Activated naive CD8-positive, alpha-beta T cell treated with anti-CD3 and anti-CD28 coated beads, Interleukin-2, amount 50 U/mL, for 24 hours (primary cell): ENCODE results near the gene CAB39L.

Source experiments
- ATAC-seq: fragments of 150-1000 bp; cut with Tn5 transposase; one replicate; pipeline ENCODE4 v1.10.0; 2021
- DNase-seq: peaks from one replicate; pipeline ENCODE4 v3.0.0; 2021
- H3K27ac Mint-ChIP-seq: one replicate; pipeline ENCODE4 v1.8.0; 2021; ENCODE audit warnings: mild to moderate bottlenecking, mixed read lengths
- H3K27me3 Mint-ChIP-seq: one replicate; pipeline ENCODE4 v1.8.0; 2021; ENCODE audit warnings: mixed read lengths
- H3K36me3 Mint-ChIP-seq: one replicate; pipeline ENCODE4 v1.8.0; 2021; ENCODE audit warnings: low read depth, mixed read lengths
- H3K4me1 Mint-ChIP-seq: one replicate; pipeline ENCODE4 v1.8.0; 2021; ENCODE audit warnings: mixed read lengths
- H3K4me3 Mint-ChIP-seq: one replicate; pipeline ENCODE4 v1.8.0; 2021; ENCODE audit warnings: mild to moderate bottlenecking, moderate library complexity, mixed read lengths
- H3K9me3 Mint-ChIP-seq: one replicate; pipeline ENCODE4 v1.8.0; 2021; ENCODE audit warnings: mixed read lengths

CAB39L gene

DNA sequence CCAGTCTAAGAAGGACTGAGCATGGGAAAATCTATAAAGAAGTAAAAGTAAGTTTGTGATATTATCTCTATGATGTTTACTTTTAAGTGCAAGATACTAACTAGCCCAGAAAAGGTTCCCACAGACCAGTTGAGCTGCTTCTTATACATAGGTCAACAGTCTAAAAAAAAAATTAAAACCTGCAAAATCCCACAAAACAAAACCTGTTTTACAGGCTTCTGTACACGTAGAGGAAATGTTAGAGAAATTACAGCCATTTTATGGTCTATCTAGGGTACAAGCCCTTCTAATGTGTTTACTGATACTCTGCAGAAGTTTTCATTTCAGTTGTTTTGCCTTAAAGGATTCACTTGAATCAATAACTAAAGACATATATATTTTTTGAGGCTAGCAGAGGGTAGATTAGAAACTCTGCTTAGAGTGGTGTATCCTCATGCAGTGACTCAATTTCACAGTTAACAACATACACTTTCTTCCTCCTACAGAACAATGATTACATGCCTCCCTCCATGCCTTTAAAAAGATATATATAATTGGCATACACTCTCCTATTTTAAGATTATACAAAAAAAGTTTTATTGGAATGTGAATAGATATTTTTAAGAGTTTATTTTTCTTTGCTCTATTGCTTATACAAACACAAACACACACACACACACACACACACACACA lies 43.9 kb downstream of the CAB39L start:
- peaks cover 8% of the 10 kb centered on the region for H3K36me3 Mint-ChIP-seq

DNA sequence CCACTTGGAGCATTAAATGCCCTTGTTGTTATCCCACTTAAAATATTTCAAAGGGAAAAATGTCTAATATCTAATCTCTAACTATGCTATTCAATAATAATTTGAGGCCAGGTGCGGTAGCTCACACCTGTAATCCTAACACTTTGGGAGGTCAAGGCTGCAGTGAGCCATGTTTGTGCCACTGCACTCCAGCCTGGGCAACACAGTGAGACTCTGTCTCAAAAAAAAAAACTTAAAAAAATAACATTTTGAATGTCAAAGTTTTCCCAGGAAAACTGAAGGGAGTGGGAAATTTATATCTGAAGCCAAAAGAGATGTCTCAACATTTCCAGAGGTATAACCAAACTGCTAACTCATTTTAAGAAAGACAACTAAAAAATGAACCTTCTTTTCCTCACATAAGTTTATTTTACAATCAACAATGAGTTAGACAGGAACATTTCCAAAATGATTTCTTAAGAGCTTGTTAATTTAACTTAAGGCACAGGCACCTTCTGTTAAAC lies 47.9 kb downstream of the CAB39L start:
- Mint-ChIP-seq H3K27me3 (no peaks in the 10 kb centered on the region), H3K27ac (no peak overlapping the region), H3K4me1 (no peaks in the 10 kb centered on the region), H3K36me3 (no peaks in the 10 kb centered on the region), H3K4me3 (no peak overlapping the region), H3K9me3 (no peaks in the 10 kb centered on the region)
- DNase-seq: no peak
- no peak for ATAC-seq

More for the DNA sequence above, 43.9 kb downstream of the CAB39L start:
- ATAC-seq: no peak
- no peaks in the 10 kb centered on the region for H3K27me3 Mint-ChIP-seq
- H3K27ac Mint-ChIP-seq: no peak overlapping the region
- no peaks in the 10 kb centered on the region for H3K4me1 Mint-ChIP-seq
- no peak overlapping the region for H3K4me3 Mint-ChIP-seq
- no peak for DNase-seq
- H3K9me3 Mint-ChIP-seq: peaks cover 11% of the 10 kb centered on the region

DNA sequence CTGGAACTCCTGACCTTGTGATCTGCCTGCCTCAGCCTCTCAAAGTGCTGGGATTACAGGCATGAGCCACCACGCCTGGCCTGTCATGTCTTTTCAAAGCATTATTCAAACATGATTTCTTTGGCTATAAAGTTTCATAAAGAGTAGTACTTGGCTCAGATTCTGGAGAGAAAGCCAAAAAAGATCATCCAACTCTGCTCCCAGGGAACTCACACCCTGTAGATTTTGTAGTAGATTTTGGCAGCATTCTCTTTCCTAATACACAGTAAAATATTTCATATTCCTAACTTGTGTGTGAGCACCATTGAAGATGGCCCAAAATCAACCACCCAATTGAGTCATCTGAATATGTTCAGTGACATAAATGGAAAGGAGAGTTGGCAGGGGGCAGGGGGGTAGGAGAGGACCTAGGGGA lies 48.4 kb downstream of the CAB39L start:
- Mint-ChIP-seq H3K9me3 (no peaks in the 10 kb centered on the region), H3K27me3 (no peaks in the 10 kb centered on the region), H3K4me3 (no peak overlapping the region), H3K4me1 (no peaks in the 10 kb centered on the region), H3K27ac (no peak overlapping the region), H3K36me3 (no peaks in the 10 kb centered on the region)
- ATAC-seq (no peak), DNase-seq (no peak)

DNA sequence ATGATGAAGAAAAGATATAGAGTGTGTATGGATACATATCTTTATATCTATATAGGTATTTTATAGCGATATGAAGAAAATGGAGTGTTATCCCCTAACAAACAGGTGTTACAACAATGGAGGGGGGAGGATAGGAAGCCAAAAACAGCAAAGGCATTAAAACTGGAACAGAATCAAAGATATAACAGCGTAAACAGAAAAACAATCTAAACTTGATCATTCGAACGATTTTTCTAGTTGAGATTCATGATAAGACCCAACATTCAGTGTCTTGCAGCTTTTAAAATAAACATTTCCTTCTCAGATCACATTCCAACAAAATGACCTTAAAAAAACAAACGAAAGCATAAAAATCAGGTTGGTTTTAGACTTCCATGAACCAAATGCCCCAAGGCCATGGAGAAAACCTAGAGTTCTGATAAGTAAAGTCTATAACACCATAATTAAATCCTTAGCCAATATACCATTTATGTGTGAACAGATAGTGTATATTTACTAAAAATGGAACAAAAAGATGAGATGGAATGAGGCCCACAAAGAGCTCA lies 55.7 kb downstream of the CAB39L start:
- no peak overlapping the region for H3K27ac Mint-ChIP-seq
- no peaks in the 10 kb centered on the region for H3K4me1 Mint-ChIP-seq
- H3K27me3 Mint-ChIP-seq: no peaks in the 10 kb centered on the region
- ATAC-seq (no peak), DNase-seq (no peak)
- no peaks in the 10 kb centered on the region for H3K9me3 Mint-ChIP-seq
- no peak overlapping the region for H3K4me3 Mint-ChIP-seq
- no peaks in the 10 kb centered on the region for H3K36me3 Mint-ChIP-seq

DNA sequence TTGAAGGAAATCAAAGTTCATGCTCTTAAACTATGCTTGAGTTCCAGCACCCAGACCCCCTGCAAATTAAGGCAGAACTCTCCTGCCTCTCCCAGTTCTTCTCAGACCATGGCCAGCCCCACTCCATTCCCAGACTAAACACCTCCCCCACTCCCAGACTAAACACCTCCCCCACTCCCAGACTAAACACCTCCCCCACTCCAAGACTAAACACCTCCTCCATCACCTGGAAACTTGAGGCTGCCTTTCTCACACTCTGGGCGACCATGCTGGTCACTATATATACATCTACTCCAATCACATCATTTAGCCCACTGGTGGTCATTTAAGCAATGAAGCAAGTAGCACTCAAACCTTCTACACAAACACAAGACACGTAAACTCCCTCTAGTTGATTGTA lies 57.2 kb downstream of the CAB39L start:
- ATAC-seq: no peak
- Mint-ChIP-seq H3K27me3 (no peaks in the 10 kb centered on the region), H3K4me3 (no peak overlapping the region), H3K27ac (no peak overlapping the region), H3K9me3 (no peaks in the 10 kb centered on the region), H3K4me1 (no peaks in the 10 kb centered on the region), H3K36me3 (no peaks in the 10 kb centered on the region)
- no peak for DNase-seq

DNA sequence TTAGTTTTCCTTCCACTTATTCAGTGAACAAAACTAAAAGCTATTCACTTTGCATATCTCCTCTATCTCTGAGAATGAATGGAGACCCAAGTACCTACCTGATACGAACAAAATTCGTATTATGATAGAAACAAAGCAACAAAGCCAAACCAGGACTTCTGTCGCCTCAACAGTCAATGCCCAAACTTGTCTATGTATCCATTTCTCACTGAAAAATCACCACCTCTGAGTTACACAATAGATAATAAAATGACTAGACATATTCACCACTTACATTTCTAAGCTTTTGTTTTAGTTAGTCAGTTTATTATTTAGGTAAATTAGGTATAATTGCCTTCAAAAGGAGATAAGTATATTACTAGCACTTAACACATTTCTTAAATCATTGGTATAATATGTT lies 67.7 kb downstream of the CAB39L start:
- Mint-ChIP-seq H3K4me1 (peaks cover 19% of the 10 kb centered on the region), H3K36me3 (no peaks in the 10 kb centered on the region), H3K27ac (no peak overlapping the region), H3K9me3 (no peaks in the 10 kb centered on the region), H3K4me3 (no peak overlapping the region), H3K27me3 (no peaks in the 10 kb centered on the region)
- DNase-seq: no peak
- no peak for ATAC-seq

DNA sequence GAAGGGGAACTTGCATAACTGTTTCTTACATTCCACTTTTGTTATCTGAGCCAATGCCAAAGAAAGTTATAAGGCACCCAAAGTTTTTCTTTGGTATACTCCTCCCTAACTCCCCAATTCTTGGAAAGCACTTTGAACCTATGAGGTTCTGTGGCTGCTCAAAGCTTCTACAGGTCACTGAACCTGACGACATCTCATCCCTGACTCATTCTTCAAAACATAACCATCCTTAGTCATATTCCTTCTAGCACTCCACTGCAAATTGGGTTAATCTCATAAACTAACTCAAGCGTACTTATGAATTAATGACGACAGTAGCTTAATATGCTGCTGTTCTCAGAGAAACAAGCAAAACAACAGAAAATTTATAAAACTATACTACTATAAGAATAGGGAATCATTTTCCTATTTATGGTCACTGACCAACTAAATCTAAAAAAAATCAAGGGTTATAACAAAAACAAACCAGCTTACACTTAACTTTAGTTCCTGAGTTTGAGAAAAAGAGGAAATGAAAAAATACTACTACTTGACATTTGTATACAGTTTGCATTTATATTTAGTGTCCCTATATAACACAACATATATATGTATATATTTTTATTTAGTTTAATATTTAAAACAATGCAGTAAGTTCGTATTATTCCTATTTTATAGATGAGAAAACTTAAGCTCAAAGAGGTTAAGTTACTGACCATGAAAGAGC lies 69.1 kb downstream of the CAB39L start:
- peaks cover 19% of the 10 kb centered on the region for H3K4me1 Mint-ChIP-seq
- no peaks in the 10 kb centered on the region for H3K36me3 Mint-ChIP-seq
- no peaks in the 10 kb centered on the region for H3K9me3 Mint-ChIP-seq
- no peaks in the 10 kb centered on the region for H3K27me3 Mint-ChIP-seq
- H3K27ac Mint-ChIP-seq: no peak overlapping the region
- H3K4me3 Mint-ChIP-seq: no peak overlapping the region
- DNase-seq (no peak), ATAC-seq (no peak)

DNA sequence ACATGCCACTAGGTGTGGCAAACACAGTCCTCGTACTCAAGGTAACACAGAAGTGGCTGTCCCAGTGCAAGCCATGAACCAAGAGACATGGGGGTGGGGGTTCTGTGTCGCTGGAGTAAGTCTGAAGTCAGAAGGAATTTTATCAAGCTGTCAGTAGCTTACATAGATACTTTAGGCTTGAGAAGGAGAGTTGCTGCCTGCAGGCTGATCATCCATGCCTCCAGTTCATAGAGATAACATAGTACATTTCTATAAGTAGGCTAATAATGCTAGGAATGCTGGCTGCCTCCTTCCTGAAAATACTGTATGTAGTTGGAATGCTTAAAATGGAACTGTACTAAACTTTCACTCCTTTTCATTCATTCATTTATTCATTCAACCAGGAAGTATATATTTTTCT lies 70.1 kb downstream of the CAB39L start:
- no peak for ATAC-seq
- no peak overlapping the region for H3K4me3 Mint-ChIP-seq
- no peak for DNase-seq
- peaks cover 19% of the 10 kb centered on the region for H3K4me1 Mint-ChIP-seq
- no peaks in the 10 kb centered on the region for H3K9me3 Mint-ChIP-seq
- H3K36me3 Mint-ChIP-seq: no peaks in the 10 kb centered on the region
- H3K27ac Mint-ChIP-seq: no peak overlapping the region
- no peaks in the 10 kb centered on the region for H3K27me3 Mint-ChIP-seq

DNA sequence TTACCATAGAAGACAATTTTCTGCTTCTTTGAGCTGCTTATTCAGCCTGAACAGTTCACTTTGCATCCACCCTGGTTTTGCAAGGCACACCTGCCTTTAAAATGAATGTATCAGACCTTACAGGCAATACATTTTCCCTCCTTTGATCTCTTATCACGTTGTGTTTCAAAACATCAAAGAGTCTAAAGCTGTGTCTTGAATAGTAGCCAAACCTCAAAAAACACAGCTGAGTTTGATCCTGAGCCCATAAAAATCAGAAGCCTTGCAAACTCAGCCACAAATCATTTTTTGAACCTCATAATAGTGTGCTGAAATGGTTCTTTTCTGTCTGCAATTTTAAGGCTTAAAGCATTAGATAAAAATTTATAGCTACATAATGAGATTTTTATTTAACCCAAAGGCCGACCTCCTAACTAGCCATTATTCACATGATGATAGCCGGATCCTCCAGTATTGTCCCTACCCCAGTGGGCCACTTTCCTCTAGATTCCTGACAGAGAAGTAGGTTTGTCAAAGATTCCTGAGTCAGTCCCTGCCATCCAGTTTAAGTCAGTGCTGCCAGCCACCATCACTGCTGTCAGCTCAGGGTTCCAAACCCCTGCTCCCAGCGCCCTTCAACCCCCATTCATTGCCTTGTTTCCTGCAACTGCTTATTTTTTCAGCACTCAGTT lies 71.8 kb downstream of the CAB39L start:
- Mint-ChIP-seq H3K4me3 (no peak overlapping the region), H3K36me3 (no peaks in the 10 kb centered on the region), H3K27me3 (no peaks in the 10 kb centered on the region), H3K9me3 (no peaks in the 10 kb centered on the region), H3K4me1 (peaks cover 21% of the 10 kb centered on the region), H3K27ac (no peak overlapping the region)
- ATAC-seq (no peak), DNase-seq (no peak)

DNA sequence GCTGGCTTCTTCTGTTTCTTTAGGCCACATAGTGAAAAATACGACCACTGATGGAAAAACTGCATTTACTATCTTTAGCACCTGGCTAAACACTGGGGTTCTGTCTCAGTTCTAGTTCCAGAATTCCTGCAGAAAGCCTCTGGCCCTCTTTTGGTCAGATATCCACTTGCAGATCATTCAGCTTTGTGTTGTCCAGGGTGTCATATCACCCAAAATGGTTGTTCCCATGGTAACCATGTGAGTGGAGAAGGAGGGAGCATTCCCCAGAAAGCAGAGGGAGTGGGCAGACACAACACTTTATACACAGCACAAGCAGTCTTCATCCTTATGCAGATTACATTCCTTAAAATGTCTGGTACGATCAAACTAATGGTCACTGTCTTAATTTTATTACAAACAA lies 73.5 kb downstream of the CAB39L start:
- no peaks in the 10 kb centered on the region for H3K36me3 Mint-ChIP-seq
- H3K27me3 Mint-ChIP-seq: no peaks in the 10 kb centered on the region
- no peaks in the 10 kb centered on the region for H3K9me3 Mint-ChIP-seq
- H3K27ac Mint-ChIP-seq: no peak overlapping the region
- peaks cover 21% of the 10 kb centered on the region for H3K4me1 Mint-ChIP-seq
- DNase-seq: no peak
- H3K4me3 Mint-ChIP-seq: no peak overlapping the region
- ATAC-seq: no peak

DNA sequence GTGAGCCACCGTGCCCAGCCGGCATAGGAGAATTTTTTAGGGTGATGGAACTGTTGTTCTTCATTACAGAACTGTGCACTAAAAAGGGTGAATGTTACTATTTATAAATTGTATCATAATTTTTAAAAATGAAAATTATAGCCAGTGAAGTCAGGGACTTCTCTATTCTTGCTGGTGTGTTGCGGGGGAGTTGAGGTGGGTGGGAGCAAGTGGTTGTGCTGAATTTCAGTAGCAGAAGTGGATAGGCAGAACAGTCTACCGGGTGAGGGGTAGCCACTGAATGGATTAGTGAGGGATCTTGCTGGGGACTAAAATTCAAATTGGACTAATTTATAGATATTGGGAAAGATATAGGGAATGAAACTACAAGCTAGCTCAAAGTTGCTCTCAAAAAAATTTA lies 74.0 kb downstream of the CAB39L start:
- DNase-seq: no peak
- peaks cover 3% of the 10 kb centered on the region for H3K36me3 Mint-ChIP-seq
- H3K4me1 Mint-ChIP-seq: peaks cover 19% of the 10 kb centered on the region
- no peak for ATAC-seq
- no peaks in the 10 kb centered on the region for H3K27me3 Mint-ChIP-seq
- no peak overlapping the region for H3K27ac Mint-ChIP-seq
- no peaks in the 10 kb centered on the region for H3K9me3 Mint-ChIP-seq
- no peak overlapping the region for H3K4me3 Mint-ChIP-seq

DNA sequence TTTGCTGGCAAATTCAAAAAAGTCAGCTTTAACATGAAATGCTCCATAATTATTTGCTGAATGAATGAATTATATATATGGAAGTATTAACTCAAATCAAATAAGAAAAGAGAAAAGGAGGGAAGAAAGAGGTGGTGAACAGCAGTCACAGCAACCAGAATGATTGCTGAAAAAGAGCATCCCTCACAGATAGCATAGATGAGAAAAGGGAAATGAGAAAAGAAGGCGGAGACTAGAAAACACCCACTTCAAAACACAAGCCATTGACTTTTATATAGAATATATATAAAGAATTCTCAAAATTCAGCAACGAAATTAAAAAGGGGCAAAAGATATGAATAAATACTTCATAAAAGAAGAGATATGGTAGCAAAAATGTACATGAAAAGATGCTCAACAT lies 75.2 kb downstream of the CAB39L start:
- Mint-ChIP-seq H3K4me1 (peaks cover 17% of the 10 kb centered on the region), H3K9me3 (peaks cover 7% of the 10 kb centered on the region), H3K4me3 (no peak overlapping the region), H3K36me3 (peaks cover 4% of the 10 kb centered on the region), H3K27ac (no peak overlapping the region), H3K27me3 (no peaks in the 10 kb centered on the region)
- DNase-seq: no peak
- ATAC-seq: no peak

DNA sequence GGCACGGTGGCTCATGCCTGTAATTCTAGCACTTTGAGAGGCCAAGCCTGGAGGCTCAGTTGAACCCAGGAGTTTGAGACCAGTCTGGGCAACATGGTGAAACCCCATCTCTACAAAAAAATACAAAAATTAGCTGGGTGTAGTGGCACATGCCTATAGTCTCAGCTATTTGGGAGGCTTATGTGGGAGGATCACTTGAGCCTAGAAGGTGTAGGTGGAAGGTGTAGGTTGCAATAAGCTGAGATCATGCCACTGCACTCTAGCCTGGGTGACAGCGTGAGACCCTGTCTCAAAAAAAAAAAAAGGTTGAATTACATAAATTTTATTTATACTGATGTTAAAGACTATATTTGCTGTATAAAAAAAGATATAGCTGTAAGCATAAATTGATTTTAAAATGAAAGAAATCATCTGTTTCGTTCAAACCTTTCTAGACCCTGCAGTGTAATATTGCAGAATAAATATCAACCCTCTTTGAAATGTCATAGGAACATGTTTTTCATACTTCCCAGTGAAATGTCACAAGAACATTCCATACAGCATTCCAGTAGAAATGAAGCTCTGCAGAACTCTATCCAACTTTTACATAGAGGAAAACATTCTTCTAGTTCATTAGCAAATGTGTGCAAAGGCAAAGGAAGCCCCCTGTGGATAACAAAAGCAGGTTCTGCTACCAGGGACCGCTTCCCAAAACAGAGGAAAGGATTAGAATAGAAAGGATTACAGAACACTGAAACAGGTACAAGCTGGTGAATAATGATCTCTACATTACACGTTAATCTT lies 76.0 kb downstream of the CAB39L start:
- peaks cover 14% of the 10 kb centered on the region for H3K4me1 Mint-ChIP-seq
- H3K27ac Mint-ChIP-seq: no peak overlapping the region
- no peaks in the 10 kb centered on the region for H3K27me3 Mint-ChIP-seq
- no peak for ATAC-seq
- peaks cover 10% of the 10 kb centered on the region for H3K36me3 Mint-ChIP-seq
- H3K4me3 Mint-ChIP-seq: no peak overlapping the region
- H3K9me3 Mint-ChIP-seq: peaks cover 15% of the 10 kb centered on the region
- DNase-seq: no peak

DNA sequence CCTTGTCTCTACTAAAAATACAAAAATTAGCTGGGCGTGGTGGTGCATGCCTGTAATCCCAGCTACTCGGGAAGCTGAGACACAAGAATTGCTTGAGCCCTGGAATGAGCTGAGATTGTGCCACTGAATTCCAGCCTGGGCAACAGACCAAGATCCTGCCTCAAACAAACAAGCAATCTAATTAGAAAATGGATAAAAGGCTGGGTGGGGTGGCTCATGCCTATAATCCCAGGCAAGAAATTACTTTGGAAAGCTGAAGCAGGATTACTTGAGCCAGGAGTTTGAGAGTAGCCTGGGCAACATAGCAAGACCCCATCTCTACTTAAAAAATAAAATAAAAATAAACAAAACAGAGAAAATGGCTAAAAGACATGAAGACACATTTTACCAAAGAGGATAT lies 77.0 kb downstream of the CAB39L start:
- peaks cover 5% of the 10 kb centered on the region for H3K4me1 Mint-ChIP-seq
- ATAC-seq: no peak
- peaks cover 19% of the 10 kb centered on the region for H3K9me3 Mint-ChIP-seq
- H3K36me3 Mint-ChIP-seq: peaks cover 10% of the 10 kb centered on the region
- no peak overlapping the region for H3K27ac Mint-ChIP-seq
- H3K27me3 Mint-ChIP-seq: no peaks in the 10 kb centered on the region
- no peak for DNase-seq
- H3K4me3 Mint-ChIP-seq: no peak overlapping the region
